Measurements from ENCODE around the gene ZNF76.

- TF ChIP-seq, protein P1, sequence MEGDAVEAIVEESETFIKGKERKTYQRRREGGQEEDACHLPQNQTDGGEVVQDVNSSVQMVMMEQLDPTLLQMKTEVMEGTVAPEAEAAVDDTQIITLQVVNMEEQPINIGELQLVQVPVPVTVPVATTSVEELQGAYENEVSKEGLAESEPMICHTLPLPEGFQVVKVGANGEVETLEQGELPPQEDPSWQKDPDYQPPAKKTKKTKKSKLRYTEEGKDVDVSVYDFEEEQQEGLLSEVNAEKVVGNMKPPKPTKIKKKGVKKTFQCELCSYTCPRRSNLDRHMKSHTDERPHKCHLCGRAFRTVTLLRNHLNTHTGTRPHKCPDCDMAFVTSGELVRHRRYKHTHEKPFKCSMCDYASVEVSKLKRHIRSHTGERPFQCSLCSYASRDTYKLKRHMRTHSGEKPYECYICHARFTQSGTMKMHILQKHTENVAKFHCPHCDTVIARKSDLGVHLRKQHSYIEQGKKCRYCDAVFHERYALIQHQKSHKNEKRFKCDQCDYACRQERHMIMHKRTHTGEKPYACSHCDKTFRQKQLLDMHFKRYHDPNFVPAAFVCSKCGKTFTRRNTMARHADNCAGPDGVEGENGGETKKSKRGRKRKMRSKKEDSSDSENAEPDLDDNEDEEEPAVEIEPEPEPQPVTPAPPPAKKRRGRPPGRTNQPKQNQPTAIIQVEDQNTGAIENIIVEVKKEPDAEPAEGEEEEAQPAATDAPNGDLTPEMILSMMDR (conservative IDR thresholded peaks at IDR 0.05): no peak
- TF ChIP-seq EZH2 (IDR thresholded peaks at IDR 0.05; ENCODE audit: low read depth): no peak
Measured at GRCh38 chr6:35242486-35242885, 17.0 kb upstream of the ZNF76 start.
